Right cardiac atrium (tissue), 5 donors: Measurements from ENCODE around the gene CNTRL. TPM values are rescaled to one million over a fixed set of nuclear protein-coding genes. Genes with fewer than 3 reads are reported as not detected.

ENCODE experiments used
- ATAC-seq, 2 donors: fragments of 200-7000 bp; cut with Tn5 transposase; one replicate each; pipeline versions ENCODE4 v1.8.0 to v1.9.1; 2020; ENCODE audit warnings: moderate library complexity in 2 of 2, mild to moderate bottlenecking in 1 of 2
- DNase-seq, 3 donors: peaks; one replicate each; pipeline ENCODE4 v3.0.0-alpha.2; 2020
- H3K27ac ChIP-seq: one replicate; pipeline ENCODE4 v1.5.1; 2013; ENCODE audit warnings: mild to moderate bottlenecking, low read length, control low read depth, moderate library complexity
- H3K27me3 ChIP-seq: one replicate; pipeline ENCODE4 v1.6.1; 2013; ENCODE audit not compliant: control insufficient read depth, insufficient read depth
- H3K4me1 ChIP-seq: one replicate; pipeline ENCODE4 v1.6.1; 2013; ENCODE audit warnings: low read length; ENCODE audit not compliant: control insufficient read depth, insufficient read depth
- H3K4me3 ChIP-seq: one replicate; pipeline ENCODE4 v1.5.1; 2013; ENCODE audit warnings: low read length, control low read depth
- H3K9me3 ChIP-seq: one replicate; pipeline ENCODE4 v1.6.1; 2013; ENCODE audit warnings: low read length; ENCODE audit not compliant: control insufficient read depth
- WGBS: extraction: QIAGEN DNeasy Blood & Tissue Kit; methylation state at CpG from one replicate; pipeline ENCODE4 v1.1.7; 2013; 5-methylcytosine and 5-hydroxymethylcytosine counted together
- intact Hi-C, 4 donors: fragments of 100-400 bp; cut with DNase I; formaldehyde crosslinking; loops; one replicate each; pipeline versions ENCODE4 v1.11.0 to v1.14.0; 2022 to 2023
- polyA plus RNA-seq: library from polyadenylated mRNA; stranded (reverse); fragments of 200-250 nt; gene quantifications from one replicate; pipeline ENCODE4 v1.2.3, GENCODE V29; 2013
- total RNA-seq, 4 donors: library from RNA; stranded (reverse); fragmentation: NEBNext Ultra II Directional; extraction: Animal tissue kit (Norgen Biotek cat#: 25700); gene quantifications; one replicate each; pipeline ENCODE4 v1.2.1, GENCODE V29; 2021
- donor health status: healthy with polysubstance abuse.
- donor health status: DM: no; HTN: yes; CAD: no.
- donor health status: DM: no; HTN: no; CAD: no.
- donor health status: DM: no; HTN: yes; CAD: no; lungs with severe emphysema.
- donor health status: DM: yes; HTN: yes; CAD: no.

The CNTRL gene
- total and polyA plus RNA-seq, 5 donors = 3.4 to 6.4 (median 5.4) TPM

DNA sequence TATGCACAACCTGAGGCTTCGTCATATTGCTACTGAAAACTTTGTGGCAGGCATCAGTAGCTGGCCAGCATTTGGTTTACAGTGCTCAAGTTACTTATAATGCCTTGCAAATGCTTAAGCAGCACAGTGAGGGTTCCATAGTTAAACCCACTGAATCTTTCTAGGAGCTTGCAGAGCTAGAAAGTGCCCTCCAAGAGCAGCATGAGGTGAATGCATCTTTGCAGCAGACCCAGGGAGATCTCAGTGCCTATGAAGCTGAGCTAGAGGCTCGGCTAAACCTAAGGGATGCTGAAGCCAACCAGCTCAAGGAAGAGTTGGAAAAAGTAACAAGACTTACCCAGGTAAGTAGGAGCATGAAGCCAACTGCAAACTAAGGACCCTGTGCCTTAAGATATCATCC is 60.9 kb downstream of the CNTRL start:
- Histone ChIP-seq H3K4me1 (no peaks in the 10 kb centered on the region), H3K27ac (no peak overlapping the region), H3K9me3 (no peaks in the 10 kb centered on the region), H3K4me3 (no peak overlapping the region), H3K27me3 (no peaks in the 10 kb centered on the region)
- ATAC-seq (no peak), DNase-seq (no peak)
- WGBS = 99% methylated on average over 2 of the region's 2 CpGs
- intact Hi-C loops = no loop called here

DNA sequence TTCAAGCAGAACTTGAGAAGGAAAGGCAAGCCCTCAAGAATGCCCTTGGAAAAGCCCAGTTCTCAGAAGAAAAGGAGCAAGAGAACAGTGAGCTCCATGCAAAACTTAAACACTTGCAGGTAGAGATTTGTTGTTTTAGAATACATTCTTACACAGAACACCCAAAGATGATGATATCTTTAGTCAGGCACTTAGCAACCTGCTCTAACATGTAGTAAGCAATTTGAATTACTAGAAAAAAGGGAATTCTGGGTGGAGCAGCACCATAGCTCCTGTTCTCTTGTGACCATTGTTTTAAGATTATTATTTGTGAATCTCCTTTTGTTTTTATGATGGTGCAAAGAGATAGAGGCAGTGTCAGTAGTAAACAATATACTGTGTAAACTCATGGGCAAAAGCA is 63.8 kb downstream of the CNTRL start:
- H3K4me3 ChIP-seq = no peak overlapping the region
- DNase-seq = no peak
- ATAC-seq = no peak
- no peaks in the 10 kb centered on the region for H3K4me1 ChIP-seq
- H3K27ac ChIP-seq = no peak overlapping the region
- no peaks in the 10 kb centered on the region for H3K27me3 ChIP-seq
- intact Hi-C loops = no loop called here
- H3K9me3 ChIP-seq = no peaks in the 10 kb centered on the region

- Histone ChIP-seq H3K27me3 (no peaks in the 10 kb centered on the region), H3K4me1 (no peaks in the 10 kb centered on the region), H3K9me3 (no peaks in the 10 kb centered on the region), H3K4me3 (no peak overlapping the region), H3K27ac (no peak overlapping the region)
- ATAC-seq (no peak), DNase-seq (no peak)
- intact Hi-C loops = no loop called here
- 68% methylated on average over 3 of the region's 3 CpGs for WGBS
Observed at GRCh38 chr9:121138973-121139372, 64.2 kb downstream of the CNTRL start.

- Histone ChIP-seq H3K4me3 (no peak overlapping the region), H3K27me3 (no peaks in the 10 kb centered on the region), H3K9me3 (no peaks in the 10 kb centered on the region), H3K4me1 (no peaks in the 10 kb centered on the region), H3K27ac (no peak overlapping the region)
- intact Hi-C loops = no loop called here
- DNase-seq (no peak), ATAC-seq (no peak)
- WGBS = 94% methylated on average over 1 of the region's 1 CpG
Observed at GRCh38 chr9:121140162-121140561, 65.4 kb downstream of the CNTRL start.

- WGBS = 87% methylated on average over 1 of the region's 1 CpG
Observed at GRCh38 chr9:121141306-121141705, 66.6 kb downstream of the CNTRL start.

GRCh38 chr9:121141706-121142105 is 67.0 kb downstream of the CNTRL start:
- no peaks in the 10 kb centered on the region for H3K27me3 ChIP-seq
- no peak overlapping the region for H3K4me3 ChIP-seq
- no peaks in the 10 kb centered on the region for H3K4me1 ChIP-seq
- intact Hi-C loops = no loop called here
- WGBS = 89% methylated on average over 1 of the region's 1 CpG
- no peak overlapping the region for H3K27ac ChIP-seq
- H3K9me3 ChIP-seq = no peaks in the 10 kb centered on the region
- ATAC-seq (no peak), DNase-seq (no peak)

More at GRCh38 chr9:121141306-121141705, 66.6 kb downstream of the CNTRL start:
- DNase-seq (no peak), ATAC-seq (no peak)
- Histone ChIP-seq H3K27ac (no peak overlapping the region), H3K4me1 (no peaks in the 10 kb centered on the region), H3K4me3 (no peak overlapping the region), H3K27me3 (no peaks in the 10 kb centered on the region), H3K9me3 (no peaks in the 10 kb centered on the region)
- intact Hi-C loops = no loop called here

- H3K4me1 ChIP-seq = no peaks in the 10 kb centered on the region
- intact Hi-C loops = no loop called here
- no peaks in the 10 kb centered on the region for H3K9me3 ChIP-seq
- no peak overlapping the region for H3K27ac ChIP-seq
- WGBS = 96% methylated on average over 2 of the region's 2 CpGs
- ATAC-seq (no peak), DNase-seq (no peak)
- no peak overlapping the region for H3K4me3 ChIP-seq
- no peaks in the 10 kb centered on the region for H3K27me3 ChIP-seq
Observed at GRCh38 chr9:121143771-121144170, 69.0 kb downstream of the CNTRL start.

DNA sequence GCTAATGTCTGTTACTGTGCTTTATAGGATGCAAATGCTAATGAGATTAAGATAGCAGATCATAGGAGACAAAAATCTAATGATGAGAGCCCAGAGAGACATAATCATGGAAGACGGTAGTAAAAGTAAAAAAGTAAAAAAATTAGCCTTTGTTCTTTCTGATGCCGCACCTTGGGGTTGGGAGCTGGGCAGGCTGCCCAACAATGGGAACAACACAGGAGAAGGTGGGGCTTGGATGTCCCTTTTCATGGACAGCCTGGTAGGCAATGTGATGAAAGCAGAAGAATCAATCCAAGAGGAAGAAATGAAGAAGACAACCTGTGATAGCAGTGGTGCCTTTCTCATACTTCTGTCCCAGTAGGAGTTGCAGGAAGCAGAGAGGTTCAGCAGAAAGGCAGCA is 69.7 kb downstream of the CNTRL start:
- ATAC-seq (no peak), DNase-seq (no peak)
- Histone ChIP-seq H3K27ac (no peak overlapping the region), H3K4me1 (no peaks in the 10 kb centered on the region), H3K9me3 (no peaks in the 10 kb centered on the region), H3K4me3 (no peak overlapping the region), H3K27me3 (no peaks in the 10 kb centered on the region)
- 87% methylated on average over 2 of the region's 2 CpGs for WGBS
- intact Hi-C loops = no loop called here

- 53% methylated on average over 2 of the region's 2 CpGs for WGBS
- Histone ChIP-seq H3K27ac (no peak overlapping the region), H3K9me3 (no peaks in the 10 kb centered on the region), H3K4me1 (no peaks in the 10 kb centered on the region), H3K27me3 (no peaks in the 10 kb centered on the region), H3K4me3 (no peak overlapping the region)
- intact Hi-C loops = no loop called here
- DNase-seq (no peak), ATAC-seq (no peak)
Observed at GRCh38 chr9:121150188-121150587, 75.4 kb downstream of the CNTRL start.

- Histone ChIP-seq H3K27me3 (no peaks in the 10 kb centered on the region), H3K9me3 (no peaks in the 10 kb centered on the region), H3K4me1 (no peaks in the 10 kb centered on the region), H3K4me3 (no peak overlapping the region), H3K27ac (no peak overlapping the region)
- DNase-seq (no peak), ATAC-seq (no peak)
- intact Hi-C loops = no loop called here
- 79% methylated on average over 1 of the region's 1 CpG for WGBS
Observed at GRCh38 chr9:121153642-121154041, 78.9 kb downstream of the CNTRL start.

- Histone ChIP-seq H3K4me1 (no peaks in the 10 kb centered on the region), H3K4me3 (no peak overlapping the region), H3K27ac (no peak overlapping the region), H3K9me3 (no peaks in the 10 kb centered on the region), H3K27me3 (no peaks in the 10 kb centered on the region)
- no peak for ATAC-seq
- DNase-seq = no peak
- intact Hi-C loops = no loop called here
- 94% methylated on average over 6 of the region's 6 CpGs for WGBS
Observed at GRCh38 chr9:121154782-121155181, 80.0 kb downstream of the CNTRL start.

DNA sequence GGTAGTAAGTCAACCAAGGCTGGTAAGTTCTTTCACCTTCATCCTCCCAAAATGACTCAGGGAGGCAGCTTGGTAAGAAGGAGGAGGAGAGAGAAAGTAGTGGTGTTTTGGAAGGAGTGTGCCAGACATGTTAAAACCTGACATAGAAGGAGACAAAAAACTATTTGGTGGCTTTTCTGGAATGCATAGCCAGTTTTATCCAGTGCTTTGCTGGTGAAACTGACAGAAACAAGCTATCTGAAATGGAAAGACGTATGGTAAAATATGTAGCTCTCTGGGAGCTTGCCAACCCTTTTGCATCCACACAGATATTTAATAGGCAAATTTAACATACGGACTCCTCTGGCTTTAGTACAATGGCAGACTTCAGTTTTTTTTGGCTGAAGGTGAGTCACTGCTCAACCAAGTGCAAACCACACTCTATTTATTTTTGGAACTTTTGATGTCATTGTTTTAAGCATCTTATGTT is 81.5 kb downstream of the CNTRL start:
- no peak overlapping the region for H3K4me3 ChIP-seq
- no peaks in the 10 kb centered on the region for H3K4me1 ChIP-seq
- no peak for ATAC-seq
- 54% methylated on average over 2 of the region's 2 CpGs for WGBS
- intact Hi-C loops = no loop called here
- no peaks in the 10 kb centered on the region for H3K27me3 ChIP-seq
- H3K9me3 ChIP-seq = no peaks in the 10 kb centered on the region
- no peak for DNase-seq
- no peak overlapping the region for H3K27ac ChIP-seq
